H1 (cell line): ENCODE data around the gene FAM9C.

Experiments used
- BRCA1 ChIP-seq: IDR thresholded peaks from 2 replicates; pipeline ENCODE4 v1.6.1; 2012; ENCODE audit warnings: low read depth, low read length, improper control_type of control experiment
- CEBPB ChIP-seq: IDR thresholded peaks from 2 replicates; pipeline ENCODE4 v1.6.1; 2012; ENCODE audit warnings: low read depth, low read length
- CTCF ChIP-seq, 3 experiments: IDR thresholded peaks; 1 replicate in 2 of 3; 2 replicates in 1 of 3; pipeline versions ENCODE4 v1.5.1 to v1.6.1; 2011; ENCODE audit warnings: low read length in 3 of 3, mild to moderate bottlenecking in 3 of 3, inconsistent platforms in 2 of 3, low read depth in 1 of 3, moderate library complexity in 1 of 3; ENCODE audit not compliant: insufficient read depth in 1 of 3; ENCODE audit errors: control extremely low read depth in 1 of 3
- EGR1 ChIP-seq: IDR thresholded peaks from 2 replicates; pipeline ENCODE4 v1.6.1; 2011; ENCODE audit warnings: low read depth, low read length, borderline replicate concordance
- EZH2 ChIP-seq: fragments of 200-600 bp; sonication (generic); IDR thresholded peaks from 2 replicates; pipeline ENCODE4 v1.7.1; 2012; ENCODE audit warnings: low read depth, mild to moderate bottlenecking, moderate library complexity, low read length, inconsistent platforms; ENCODE audit not compliant: severe bottlenecking
- GTF2F1 ChIP-seq: IDR thresholded peaks from 2 replicates; pipeline ENCODE4 v1.6.1; 2012; ENCODE audit warnings: low read depth, low read length, improper control_type of control experiment, borderline replicate concordance
- POLR2A ChIP-seq, 2 experiments: IDR thresholded peaks; 1 replicate in 1 of 2; 2 replicates in 1 of 2; pipeline ENCODE4 v1.6.1; 2011; ENCODE audit warnings: low read depth in 2 of 2, low read length in 2 of 2, mild to moderate bottlenecking in 2 of 2; ENCODE audit errors: control extremely low read depth in 1 of 2
- RAD21 ChIP-seq, 2 experiments: IDR thresholded peaks in 1 of 2; conservative IDR thresholded peaks in 1 of 2; 2 replicates each; pipeline ENCODE4 v1.6.1; 2011; ENCODE audit warnings: low read depth in 2 of 2, low read length in 2 of 2, improper control_type of control experiment in 1 of 2, inconsistent platforms in 1 of 2, mild to moderate bottlenecking in 1 of 2, moderate library complexity in 1 of 2
- USF2 ChIP-seq: IDR thresholded peaks from 2 replicates; pipeline ENCODE4 v1.6.1; 2011; ENCODE audit warnings: low read length, improper control_type of control experiment
- YY1 ChIP-seq: IDR thresholded peaks from 2 replicates; pipeline ENCODE4 v1.6.1; 2011; ENCODE audit warnings: low read depth, mild to moderate bottlenecking, low read length

GRCh38 chrX:13078739-13079444, 34.5 kb upstream of the FAM9C start:
- TF ChIP-seq EGR1 (no peak), CTCF (IDR thresholded peaks at IDR 0.05; ENCODE audit: control extremely low read depth in 1 of 3, insufficient read depth in 1 of 3, low read depth in 1 of 3, low read length in 3 of 3) (no peak), USF2 (no peak), CEBPB (no peak), POLR2A (IDR thresholded peaks at IDR 0.05; ENCODE audit: control extremely low read depth in 1 of 2, low read depth in 2 of 2, low read length in 2 of 2) (no peak), GTF2F1 (no peak), YY1 (no peak), EZH2 (no peak), BRCA1 (no peak), RAD21 (IDR thresholded peaks at IDR 0.05 in 1 of 2, conservative IDR thresholded peaks at IDR 0.05 in 1 of 2; ENCODE audit: low read depth in 2 of 2, low read length in 2 of 2) (no peak)
